Activated T-cell treated with anti-CD3 and anti-CD28 coated beads for 4 hours (primary cell): ENCODE data around the gene VCL.
A peak's percentile ranks its signal among the peaks of the same experiment; 100 is the strongest.
"Not testable (repeated sequence)": the region's sequence is repeated elsewhere in the genome, so short reads cannot be mapped to it uniquely, and the experiment has no call there.

Source experiments
- DNase-seq: peaks from one replicate; pipeline ENCODE4 v3.0.0-alpha.2; 2020

VCL gene

GRCh38 chr10:73997787-73998622 lies at the start of gene VCL:
Gene VCL (plus strand): TSS chr10:73998116. CDS start chr10:73998208, 92 bp downstream.
- DNase-seq: peak; percentile 89

DNA sequence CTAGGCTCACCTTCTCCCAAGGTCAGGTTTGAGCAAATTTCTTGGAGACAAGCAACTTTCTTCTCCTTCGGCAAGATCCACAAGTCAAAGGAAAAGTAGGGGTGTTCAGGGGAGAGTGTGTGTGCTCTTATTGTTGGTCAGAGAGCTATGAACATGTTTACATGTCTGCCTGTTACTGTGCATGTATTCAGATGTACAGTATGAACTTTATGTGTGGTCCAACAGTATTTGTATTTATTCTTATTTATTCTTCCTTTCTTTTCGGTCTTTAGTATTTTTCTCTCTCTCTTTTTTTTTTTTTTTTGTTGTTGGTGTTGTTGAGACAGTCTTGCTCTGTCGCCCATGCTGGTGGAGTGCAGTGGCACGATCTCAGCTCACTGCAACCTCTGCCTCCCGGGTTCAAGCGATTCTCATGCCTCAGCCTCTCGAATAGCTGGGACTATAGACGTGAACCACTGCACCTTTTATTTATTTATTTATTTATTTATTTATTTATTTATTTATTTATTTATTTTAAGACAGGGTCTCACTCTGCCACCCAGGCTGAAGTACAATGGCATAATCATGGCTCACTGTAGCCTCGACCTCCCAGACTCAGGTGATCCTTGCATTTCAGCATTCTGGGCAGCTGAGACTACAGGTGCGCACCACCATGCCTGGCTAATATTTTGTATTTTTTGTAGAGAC lies 48.8 kb upstream of the VCL start:
- no peak for DNase-seq

GRCh38 chr10:73950155-73950948 lies 47.6 kb upstream of the VCL start:
- no peak for DNase-seq

- DNase-seq: no peak
These were observed 44.3 kb upstream of the VCL start for GRCh38 chr10:73953665-73954064.

DNA sequence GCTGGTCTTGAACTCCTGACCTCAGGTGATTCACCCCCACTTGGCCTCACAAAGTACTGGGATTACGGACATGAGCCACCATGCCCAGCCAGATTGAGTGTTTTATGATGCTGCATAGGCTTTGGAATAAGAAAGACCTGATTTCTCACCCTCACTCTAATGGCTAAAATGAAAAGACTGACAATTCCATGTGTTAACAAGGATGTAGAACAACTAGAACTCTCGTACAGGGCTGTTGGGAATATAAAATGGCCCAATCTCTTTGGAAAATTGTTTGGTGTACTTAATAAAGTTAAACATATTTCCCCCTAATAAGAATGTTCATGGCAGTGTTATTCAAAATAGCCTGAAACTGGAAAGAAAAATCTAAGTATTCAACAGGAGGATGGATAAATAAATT lies 43.2 kb upstream of the VCL start:
- no peak for DNase-seq

- DNase-seq: no peak
These were observed 42.2 kb upstream of the VCL start for GRCh38 chr10:73955719-73956118.

- DNase-seq: no peak
These were observed 41.2 kb upstream of the VCL start for GRCh38 chr10:73956476-73957359.

GRCh38 chr10:73959484-73960243 lies 38.3 kb upstream of the VCL start:
- no peak for DNase-seq

GRCh38 chr10:73962386-73962785 lies 35.5 kb upstream of the VCL start:
- no peak for DNase-seq

- not testable (repeated sequence) for DNase-seq
These were observed 34.4 kb upstream of the VCL start for GRCh38 chr10:73963533-73963932.

DNA sequence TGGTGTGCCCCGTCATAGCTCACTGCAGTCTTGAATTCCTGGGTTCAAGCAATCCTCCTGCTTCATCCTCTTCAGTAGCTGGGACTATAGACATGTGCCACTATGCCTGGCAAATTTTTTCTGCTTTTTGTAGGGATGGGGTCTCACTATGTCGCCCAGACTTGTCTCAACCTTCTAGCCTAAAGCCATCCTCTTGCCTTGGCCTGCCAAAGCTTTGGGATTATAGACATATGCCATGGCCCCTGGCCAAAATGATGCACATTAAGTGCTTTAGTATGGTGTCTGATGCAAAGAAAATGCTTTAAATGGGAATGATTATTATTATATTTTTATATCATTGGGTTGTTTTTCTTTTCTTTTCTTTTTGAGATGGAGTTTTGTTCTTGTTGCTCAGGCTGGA lies 33.2 kb upstream of the VCL start:
- DNase-seq: no peak

DNA sequence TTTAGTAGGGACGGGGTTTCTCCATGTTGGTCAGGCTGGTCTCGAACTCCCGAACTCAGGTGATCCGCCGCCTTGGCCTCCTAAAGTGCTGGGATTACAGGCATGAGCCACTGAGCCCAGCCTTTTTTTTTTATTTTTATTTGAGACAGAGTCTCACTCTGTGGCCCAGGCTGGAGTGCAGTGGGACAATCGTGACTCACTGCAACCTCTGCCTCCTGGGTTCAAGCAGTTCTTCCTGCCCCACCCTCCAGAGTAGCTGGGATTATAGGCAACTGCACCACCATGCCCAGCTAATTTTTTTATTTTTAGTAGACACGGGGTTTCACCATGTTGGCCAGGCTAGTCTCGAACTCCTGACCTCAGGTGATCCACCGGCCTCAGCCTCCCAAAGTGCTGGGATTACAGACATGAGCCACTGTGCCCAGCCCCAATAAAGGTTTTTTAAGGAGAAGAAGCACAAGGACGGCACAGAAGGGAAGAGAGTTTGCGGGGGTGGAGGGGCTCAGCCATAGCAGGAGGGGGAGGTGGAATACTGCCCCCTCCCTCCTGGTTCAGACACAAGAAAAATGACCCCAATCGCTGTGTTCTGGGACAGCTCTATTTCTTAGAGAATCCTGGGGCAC lies 32.5 kb upstream of the VCL start:
- not testable (repeated sequence) for DNase-seq

- no peak for DNase-seq
These were observed 31.8 kb upstream of the VCL start for GRCh38 chr10:73965890-73966768.

DNA sequence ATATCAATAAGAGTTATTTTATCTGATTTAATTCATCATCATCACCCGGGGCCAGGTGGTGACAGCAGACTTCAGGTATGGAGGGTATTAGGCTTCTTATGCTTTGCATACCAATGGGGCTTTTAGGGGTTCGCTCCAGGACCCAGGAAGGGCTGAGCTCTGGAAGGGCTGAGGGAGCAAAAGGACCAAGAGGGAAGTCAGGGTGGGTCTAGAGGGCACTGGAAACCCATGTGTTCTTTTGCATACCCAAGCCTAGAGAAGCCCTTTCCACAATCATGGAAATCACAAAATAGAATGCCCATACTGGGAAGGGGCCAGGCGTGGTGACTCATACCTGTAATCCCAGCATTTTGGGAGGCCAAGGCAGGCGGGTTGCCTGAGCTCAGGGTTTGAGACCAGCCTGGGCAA lies 30.9 kb upstream of the VCL start:
- no peak for DNase-seq

DNA sequence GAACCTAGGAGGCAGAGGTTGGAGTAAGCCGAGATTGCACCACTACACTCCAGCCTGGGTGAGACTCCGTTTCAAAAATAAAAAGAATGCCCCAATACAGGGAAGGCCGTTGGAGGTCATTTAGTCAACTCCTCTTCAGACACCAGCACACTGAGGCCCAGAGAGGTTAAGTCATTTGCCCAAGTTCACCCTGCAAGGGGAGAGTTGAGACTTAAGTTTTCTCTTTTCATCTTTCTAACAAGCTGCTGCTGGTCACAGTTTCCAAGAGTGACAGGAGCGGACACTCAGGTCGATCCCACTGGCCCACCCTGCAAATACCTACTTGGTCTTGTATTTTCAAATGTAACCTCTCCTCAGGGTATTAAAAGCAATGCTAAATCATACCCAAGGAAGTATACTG lies 30.4 kb upstream of the VCL start:
- DNase-seq: no peak

GRCh38 chr10:73968098-73968521 lies 29.8 kb upstream of the VCL start:
- no peak for DNase-seq

- DNase-seq: no peak
These were observed 28.6 kb upstream of the VCL start for GRCh38 chr10:73969224-73969841.

DNA sequence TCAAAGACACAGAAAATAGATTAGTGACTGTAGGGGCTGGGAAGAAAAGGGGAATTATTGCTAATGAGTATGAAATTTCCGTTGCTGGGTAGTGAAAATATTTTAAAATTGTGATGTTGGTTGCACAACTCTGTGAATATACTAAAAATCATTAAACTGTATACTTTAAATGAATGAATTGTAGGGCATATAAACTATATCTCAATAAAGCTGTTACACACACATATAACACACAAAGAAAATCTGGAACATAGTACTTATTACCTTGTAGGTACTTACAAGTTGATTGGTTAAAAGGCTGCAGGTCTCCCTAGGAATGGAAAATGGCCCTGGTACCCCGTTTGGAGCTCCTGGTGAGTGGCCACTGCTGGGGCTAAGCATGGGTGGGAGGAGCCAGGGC lies 27.1 kb upstream of the VCL start:
- no peak for DNase-seq

DNA sequence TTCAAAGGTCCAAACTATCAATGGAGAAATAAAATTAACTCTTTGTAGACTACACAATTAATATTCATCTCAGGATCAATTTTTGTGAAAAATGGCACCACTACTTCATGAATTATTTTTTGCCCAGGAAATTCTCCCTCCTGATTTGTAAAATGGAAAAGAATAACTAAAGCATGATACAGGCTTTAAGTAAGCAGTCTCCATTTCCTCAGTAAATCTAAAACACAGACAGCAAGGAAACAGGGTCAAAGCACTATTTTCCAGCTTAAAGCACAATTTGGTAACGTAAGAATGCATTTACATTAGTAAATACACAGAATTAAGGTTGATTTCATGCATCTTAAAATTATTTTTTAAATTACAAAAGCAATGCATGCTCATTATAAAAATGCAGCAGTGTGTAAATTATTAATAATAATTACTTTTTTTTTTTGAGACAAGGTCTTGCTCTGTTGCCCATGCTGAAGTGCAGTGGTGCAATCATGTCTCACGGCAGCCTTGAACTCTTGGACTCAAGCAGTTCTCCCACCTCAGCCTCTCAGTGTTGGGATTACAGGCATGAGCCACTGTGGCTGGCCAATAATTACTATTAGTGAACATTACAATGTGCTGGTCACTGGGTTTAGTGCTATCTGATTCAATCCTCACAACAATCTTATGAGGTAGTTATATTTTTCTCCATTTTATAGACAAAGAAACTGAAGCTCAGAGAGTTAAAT lies 26.1 kb upstream of the VCL start:
- no peak for DNase-seq
